ENCODE results near the gene ZC3H6.
A peak's percentile ranks its signal among the peaks of the same experiment; 100 is the strongest.

Gene ZC3H6

GRCh38 chr2:112275311-112275886, at the start of gene ZC3H6:
ZC3H6 (plus strand) TSS chr2:112275597; CDS start chr2:112275995, 398 bp downstream.
- DNase-seq: peak; percentile 96

GRCh38 chr2:112229348-112229747, 46.0 kb upstream of the ZC3H6 start:
- no peak for DNase-seq

- DNase-seq: no peak
Observed at GRCh38 chr2:112230371-112230770, 45.0 kb upstream of the ZC3H6 start.

GRCh38 chr2:112239862-112240261, 35.5 kb upstream of the ZC3H6 start:
- no peak for DNase-seq

- DNase-seq: no peak
Observed at GRCh38 chr2:112242384-112242783, 33.0 kb upstream of the ZC3H6 start.

- no peak for DNase-seq
Observed at GRCh38 chr2:112243233-112243632, 32.2 kb upstream of the ZC3H6 start.

GRCh38 chr2:112244854-112245253, 30.5 kb upstream of the ZC3H6 start:
- no peak for DNase-seq

- no peak for DNase-seq
Observed at GRCh38 chr2:112251271-112251670, 24.1 kb upstream of the ZC3H6 start.

GRCh38 chr2:112253261-112253815, 22.1 kb upstream of the ZC3H6 start:
- DNase-seq: no peak

- DNase-seq: peak; percentile 91
Observed at GRCh38 chr2:112254466-112255240, 20.7 kb upstream of the ZC3H6 start, which contains the start of gene ZC3H8. ZC3H8 (minus strand) TSS chr2:112255042; CDS start chr2:112254981, 61 bp downstream.

GRCh38 chr2:112255875-112256274, 19.5 kb upstream of the ZC3H6 start:
- no peak for DNase-seq

- DNase-seq: no peak
Observed at GRCh38 chr2:112256654-112257053, 18.7 kb upstream of the ZC3H6 start.

GRCh38 chr2:112257575-112257974, 17.8 kb upstream of the ZC3H6 start:
- DNase-seq: no peak

- DNase-seq: peak; percentile 70
Observed at GRCh38 chr2:112259509-112260294, 15.7 kb upstream of the ZC3H6 start.

- no peak for DNase-seq
Observed at GRCh38 chr2:112260295-112260625, 15.1 kb upstream of the ZC3H6 start.

GRCh38 chr2:112262876-112263275, 12.5 kb upstream of the ZC3H6 start:
- DNase-seq: no peak

- no peak for DNase-seq
Observed at GRCh38 chr2:112268547-112268946, 6.8 kb upstream of the ZC3H6 start.

GRCh38 chr2:112272669-112273068, 2.7 kb upstream of the ZC3H6 start:
- no peak for DNase-seq

GRCh38 chr2:112273349-112273748, 2.0 kb upstream of the ZC3H6 start:
- DNase-seq: no peak

GRCh38 chr2:112275887-112276773, 733 bp downstream of the ZC3H6 start:
- DNase-seq: peak; percentile 81

- DNase-seq: no peak
Observed at GRCh38 chr2:112276954-112277353, 1.6 kb downstream of the ZC3H6 start.

- no peak for DNase-seq
Observed at GRCh38 chr2:112277596-112278220, 2.3 kb downstream of the ZC3H6 start.
